ENCODE data around the gene COMMD1.
"Not testable (repeated sequence)": the region's sequence is repeated elsewhere in the genome, so short reads cannot be mapped to it uniquely, and the experiment has no call there.

Gene COMMD1

GRCh38 chr2:62109554-62109953 is 204.1 kb downstream of the COMMD1 start:
- no peaks in the 10 kb centered on the region for H3K36me3 ChIP-seq (ENCODE audit: control insufficient read depth, insufficient read depth, low read length)
- no peak for DNase-seq (ENCODE audit: low read depth, low spot score)
- peaks cover 2% of the 10 kb centered on the region; the same call in 1 of the 2 replicates for H3K4me1 ChIP-seq (ENCODE audit: control insufficient read depth, insufficient read depth, low read length)
- no peaks in the 10 kb centered on the region for H3K27me3 ChIP-seq (ENCODE audit: control insufficient read depth, insufficient read depth, low read length)
- no peak overlapping the region for H3K4me3 ChIP-seq (ENCODE audit: low read length)
- WGBS (ENCODE audit: insufficient coverage, insufficient read length) = no CpG with 5 or more reads among the region's 2 CpGs
- H3K9me3 ChIP-seq (ENCODE audit: control insufficient read depth, insufficient read depth, low read length) = no peaks in the 10 kb centered on the region
- H3K27ac ChIP-seq (ENCODE audit: low read length) = no peak overlapping the region

DNA sequence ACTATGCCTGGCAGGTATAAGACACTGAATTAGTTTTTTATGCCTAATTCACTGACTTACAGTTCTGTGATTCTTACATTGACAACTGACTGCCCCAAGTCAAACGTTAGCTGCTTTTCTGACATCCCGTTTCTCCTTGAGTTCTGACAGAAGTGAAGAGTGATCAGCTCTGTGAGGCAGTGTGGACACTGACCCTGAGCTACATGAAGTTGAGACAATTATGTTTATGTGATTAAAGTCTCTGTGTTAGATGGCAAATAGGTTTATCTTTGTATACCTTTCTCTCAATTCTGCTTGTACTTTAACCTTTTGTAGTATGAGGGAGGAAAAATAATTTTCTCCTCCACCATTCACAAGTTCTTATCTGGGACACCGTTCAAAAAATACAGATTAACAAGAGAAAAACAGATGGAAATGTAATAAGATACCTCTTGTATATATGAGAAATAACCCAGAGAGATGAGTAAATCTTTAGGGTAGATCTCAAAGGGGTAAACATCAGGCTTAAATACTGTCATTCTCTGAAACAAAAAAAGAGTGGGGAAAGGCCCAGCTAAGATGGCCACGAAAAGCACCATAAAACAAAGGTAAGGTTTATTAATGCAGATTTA is 205.0 kb downstream of the COMMD1 start:
- H3K4me3 ChIP-seq (ENCODE audit: low read length) = no peak overlapping the region
- H3K27me3 ChIP-seq (ENCODE audit: control insufficient read depth, insufficient read depth, low read length) = no peaks in the 10 kb centered on the region
- no peak overlapping the region for H3K27ac ChIP-seq (ENCODE audit: low read length)
- DNase-seq (ENCODE audit: low read depth, low spot score) = no peak
- H3K9me3 ChIP-seq (ENCODE audit: control insufficient read depth, insufficient read depth, low read length) = no peaks in the 10 kb centered on the region
- H3K4me1 ChIP-seq (ENCODE audit: control insufficient read depth, insufficient read depth, low read length) = peaks cover 4% of the 10 kb centered on the region; the same call in 1 of the 2 replicates
- no CpG with 5 or more reads among the region's 4 CpGs for WGBS (ENCODE audit: insufficient coverage, insufficient read length)
- H3K36me3 ChIP-seq (ENCODE audit: control insufficient read depth, insufficient read depth, low read length) = no peaks in the 10 kb centered on the region

GRCh38 chr2:62112179-62112578 is 206.7 kb downstream of the COMMD1 start:
- DNase-seq (ENCODE audit: low read depth, low spot score) = no peak
- Histone ChIP-seq H3K36me3 (ENCODE audit: control insufficient read depth, insufficient read depth, low read length) (no peaks in the 10 kb centered on the region), H3K9me3 (ENCODE audit: control insufficient read depth, insufficient read depth, low read length) (no peaks in the 10 kb centered on the region), H3K27me3 (ENCODE audit: control insufficient read depth, insufficient read depth, low read length) (no peaks in the 10 kb centered on the region), H3K27ac (ENCODE audit: low read length) (no peak overlapping the region), H3K4me3 (ENCODE audit: low read length) (no peak overlapping the region), H3K4me1 (ENCODE audit: control insufficient read depth, insufficient read depth, low read length) (peaks cover 4% of the 10 kb centered on the region; the same call in 1 of the 2 replicates)
- WGBS (ENCODE audit: insufficient coverage, insufficient read length) = no CpG with 5 or more reads among the region's 2 CpGs

- no peak overlapping the region for H3K4me3 ChIP-seq (ENCODE audit: low read length)
- DNase-seq (ENCODE audit: low read depth, low spot score) = no peak
- WGBS (ENCODE audit: insufficient coverage, insufficient read length) = no CpG with 5 or more reads among the region's 5 CpGs
Measured at GRCh38 chr2:62114564-62114963, 209.1 kb downstream of the COMMD1 start.

DNA sequence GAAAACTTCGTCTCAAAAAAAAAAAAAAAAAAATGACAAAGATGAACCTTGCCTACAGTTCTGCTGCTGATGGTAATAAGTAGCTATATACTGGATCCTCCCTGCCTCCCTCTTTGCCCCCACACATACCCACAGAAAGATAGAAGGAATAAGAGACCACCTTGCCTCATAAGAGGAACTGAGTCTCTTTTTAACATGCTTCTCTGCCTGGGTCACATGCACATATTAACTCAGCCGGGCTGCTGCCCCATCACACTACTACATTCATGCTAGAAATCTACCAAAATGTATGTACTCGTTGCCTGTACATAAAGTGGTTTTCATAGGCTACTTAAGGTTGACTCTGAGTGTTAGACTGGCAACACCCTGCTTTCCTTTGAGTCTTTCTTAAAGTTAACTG is 211.5 kb downstream of the COMMD1 start:
- no peak overlapping the region for H3K27ac ChIP-seq (ENCODE audit: low read length)
- WGBS (ENCODE audit: insufficient coverage, insufficient read length) = no CpG with 5 or more reads among the region's 3 CpGs
- no peak for DNase-seq (ENCODE audit: low read depth, low spot score)
- no peaks in the 10 kb centered on the region for H3K9me3 ChIP-seq (ENCODE audit: control insufficient read depth, insufficient read depth, low read length)
- no peaks in the 10 kb centered on the region for H3K27me3 ChIP-seq (ENCODE audit: control insufficient read depth, insufficient read depth, low read length)
- H3K4me3 ChIP-seq (ENCODE audit: low read length) = no peak overlapping the region
- no peaks in the 10 kb centered on the region for H3K36me3 ChIP-seq (ENCODE audit: control insufficient read depth, insufficient read depth, low read length)
- peaks cover 2% of the 10 kb centered on the region; the same call in 1 of the 2 replicates for H3K4me1 ChIP-seq (ENCODE audit: control insufficient read depth, insufficient read depth, low read length)

More at GRCh38 chr2:62114564-62114963, 209.1 kb downstream of the COMMD1 start:
- Histone ChIP-seq H3K27me3 (ENCODE audit: control insufficient read depth, insufficient read depth, low read length) (no peaks in the 10 kb centered on the region), H3K9me3 (ENCODE audit: control insufficient read depth, insufficient read depth, low read length) (no peaks in the 10 kb centered on the region), H3K4me1 (ENCODE audit: control insufficient read depth, insufficient read depth, low read length) (peaks cover 4% of the 10 kb centered on the region; the same call in 1 of the 2 replicates), H3K36me3 (ENCODE audit: control insufficient read depth, insufficient read depth, low read length) (no peaks in the 10 kb centered on the region), H3K27ac (ENCODE audit: low read length) (no peak overlapping the region)

DNA sequence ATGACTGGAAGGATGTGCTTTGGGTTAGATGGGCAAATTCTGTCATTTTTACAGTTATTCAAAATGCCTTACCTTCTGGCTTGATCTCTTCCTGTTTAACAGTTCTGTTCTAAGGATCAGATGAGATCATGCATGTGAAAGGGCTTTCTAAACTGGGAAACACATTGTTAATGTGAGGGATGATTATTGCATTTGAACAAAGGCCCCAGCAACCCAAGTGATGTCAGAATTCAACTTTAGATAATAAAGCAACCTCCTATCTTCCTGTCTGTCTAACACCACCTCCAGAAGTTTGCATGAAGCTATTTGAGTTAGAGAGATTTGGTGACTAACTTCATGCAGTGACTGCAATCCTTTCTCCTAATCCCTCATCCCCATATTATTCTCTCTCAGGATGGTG is 212.7 kb downstream of the COMMD1 start:
- Histone ChIP-seq H3K4me3 (ENCODE audit: low read length) (no peak overlapping the region), H3K27me3 (ENCODE audit: control insufficient read depth, insufficient read depth, low read length) (no peaks in the 10 kb centered on the region), H3K9me3 (ENCODE audit: control insufficient read depth, insufficient read depth, low read length) (no peaks in the 10 kb centered on the region), H3K36me3 (ENCODE audit: control insufficient read depth, insufficient read depth, low read length) (no peaks in the 10 kb centered on the region), H3K27ac (ENCODE audit: low read length) (no peak overlapping the region), H3K4me1 (ENCODE audit: control insufficient read depth, insufficient read depth, low read length) (peaks cover 2% of the 10 kb centered on the region; the same call in 1 of the 2 replicates)
- no peak for DNase-seq (ENCODE audit: low read depth, low spot score)

GRCh38 chr2:62119311-62119974 is 214.0 kb downstream of the COMMD1 start:
- H3K4me1 ChIP-seq (ENCODE audit: control insufficient read depth, insufficient read depth, low read length) = peaks cover 2% of the 10 kb centered on the region; the same call in 1 of the 2 replicates
- H3K9me3 ChIP-seq (ENCODE audit: control insufficient read depth, insufficient read depth, low read length) = no peaks in the 10 kb centered on the region
- no peak for DNase-seq (ENCODE audit: low read depth, low spot score)
- H3K36me3 ChIP-seq (ENCODE audit: control insufficient read depth, insufficient read depth, low read length) = no peaks in the 10 kb centered on the region
- H3K27me3 ChIP-seq (ENCODE audit: control insufficient read depth, insufficient read depth, low read length) = no peaks in the 10 kb centered on the region
- no peak overlapping the region for H3K4me3 ChIP-seq (ENCODE audit: low read length)
- H3K27ac ChIP-seq (ENCODE audit: low read length) = no peak overlapping the region

DNA sequence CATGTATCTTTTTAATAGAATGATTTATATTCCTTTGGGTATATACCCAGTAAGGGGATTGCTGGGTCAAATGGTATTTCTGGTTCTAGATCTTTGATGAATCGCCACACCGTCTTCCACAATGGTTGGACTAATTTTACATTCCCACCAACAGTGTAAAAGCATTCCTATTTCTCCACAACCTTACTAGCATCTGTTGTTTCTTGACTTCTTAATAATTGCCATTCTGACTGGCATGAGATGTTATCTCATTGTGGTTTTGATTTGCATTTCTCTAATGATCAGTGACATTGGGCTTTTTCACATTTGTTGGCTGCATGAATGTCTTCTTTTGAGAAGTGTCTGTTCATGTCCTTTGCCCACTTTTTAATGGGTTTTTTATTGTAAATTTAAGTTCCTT is 220.8 kb downstream of the COMMD1 start:
- not testable (repeated sequence) for DNase-seq (ENCODE audit: low read depth, low spot score); H3K27me3 ChIP-seq (ENCODE audit: control insufficient read depth, insufficient read depth, low read length); H3K4me3 ChIP-seq (ENCODE audit: low read length); H3K4me1 ChIP-seq (ENCODE audit: control insufficient read depth, insufficient read depth, low read length); H3K9me3 ChIP-seq (ENCODE audit: control insufficient read depth, insufficient read depth, low read length); H3K36me3 ChIP-seq (ENCODE audit: control insufficient read depth, insufficient read depth, low read length); H3K27ac ChIP-seq (ENCODE audit: low read length)
- WGBS (ENCODE audit: insufficient coverage, insufficient read length) = no CpG with 5 or more reads among the region's 2 CpGs

DNA sequence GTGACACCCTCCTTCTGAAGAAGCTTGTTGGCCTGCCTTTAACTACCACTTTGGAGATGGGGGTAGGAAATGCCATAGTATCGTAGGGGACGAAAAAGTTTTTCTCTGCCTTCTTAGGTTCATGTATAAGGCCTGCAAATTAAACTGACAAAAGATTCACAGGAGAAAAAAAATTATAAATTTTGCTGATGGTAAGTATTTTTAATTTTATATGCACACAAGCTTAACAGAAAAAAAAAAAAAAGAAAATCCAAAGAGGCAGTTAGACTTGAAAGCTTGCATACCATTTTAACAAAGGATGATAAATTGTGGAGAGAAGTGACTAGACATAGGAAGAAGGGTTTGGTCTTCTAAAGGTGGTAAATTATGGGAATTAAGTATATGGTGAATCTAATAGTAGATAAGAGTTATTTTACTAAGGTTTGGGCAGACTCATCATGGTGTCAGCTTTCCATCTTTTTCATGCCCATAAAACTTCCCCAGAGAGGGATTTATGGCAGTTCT is 227.9 kb downstream of the COMMD1 start:
- Histone ChIP-seq H3K4me3 (ENCODE audit: low read length) (no peak overlapping the region), H3K27ac (ENCODE audit: low read length) (no peak overlapping the region)

GRCh38 chr2:62136956-62137830 is 231.7 kb downstream of the COMMD1 start:
- no peak overlapping the region for H3K4me3 ChIP-seq (ENCODE audit: low read length)
- no CpG with 5 or more reads among the region's 3 CpGs for WGBS (ENCODE audit: insufficient coverage, insufficient read length)
- DNase-seq (ENCODE audit: low read depth, low spot score) = no peak
- H3K4me1 ChIP-seq (ENCODE audit: control insufficient read depth, insufficient read depth, low read length) = no peaks in the 10 kb centered on the region
- no peaks in the 10 kb centered on the region for H3K36me3 ChIP-seq (ENCODE audit: control insufficient read depth, insufficient read depth, low read length)
- H3K9me3 ChIP-seq (ENCODE audit: control insufficient read depth, insufficient read depth, low read length) = no peaks in the 10 kb centered on the region
- no peaks in the 10 kb centered on the region for H3K27me3 ChIP-seq (ENCODE audit: control insufficient read depth, insufficient read depth, low read length)
- H3K27ac ChIP-seq (ENCODE audit: low read length) = no peak overlapping the region

More for the DNA sequence above, 227.9 kb downstream of the COMMD1 start:
- DNase-seq (ENCODE audit: low read depth, low spot score) = no peak
- no peaks in the 10 kb centered on the region for H3K27me3 ChIP-seq (ENCODE audit: control insufficient read depth, insufficient read depth, low read length)
- no peaks in the 10 kb centered on the region for H3K9me3 ChIP-seq (ENCODE audit: control insufficient read depth, insufficient read depth, low read length)
- no CpG with 5 or more reads among the region's 2 CpGs for WGBS (ENCODE audit: insufficient coverage, insufficient read length)
- H3K4me1 ChIP-seq (ENCODE audit: control insufficient read depth, insufficient read depth, low read length) = peaks cover 1% of the 10 kb centered on the region; the same call in 1 of the 2 replicates
- H3K36me3 ChIP-seq (ENCODE audit: control insufficient read depth, insufficient read depth, low read length) = no peaks in the 10 kb centered on the region
